Endothelial cell of umbilical vein (primary cell): ENCODE results near the gene CD37. TPM values are rescaled to one million over a fixed set of nuclear protein-coding genes. Genes with fewer than 3 reads are reported as not detected.

Source experiments
- BruUV-seq: library from RNA; stranded (reverse); fragments of 400-500 nt; replicated peaks from 2 replicates; lab custom pipeline; 2021; lab: Mats Ljungman, UMichigan
- CTCF ChIA-PET: fragments of 300-600, 350-600 bp; sonication (Branson Sonifier 250); formaldehyde crosslinking; loops from one replicate; lab custom pipeline; 2021; ENCODE audit warnings: antibody characterized with exemption, inconsistent platforms; lab: Charles Lee
- POLR2A ChIA-PET: fragments of 300-600, 350-600 bp; sonication (Branson Sonifier 250); formaldehyde crosslinking; loops from one replicate; lab custom pipeline; 2021; ENCODE audit warnings: antibody characterized with exemption, inconsistent platforms; lab: Charles Lee
- DNase-seq: peaks from one replicate; pipeline ENCODE4 v3.0.0-alpha.2; 2011; ENCODE audit warnings: low read depth, low spot score
- FAIRE-seq: peaks from 2 replicates; lab custom pipeline; 2011; peaks lifted over from hg19 to GRCh38; lab: Jason Lieb, UNC
- H2AFZ ChIP-seq: 2 replicates; pipeline ENCODE4 v1.6.0; 2012; ENCODE audit warnings: low read depth, low read length, control low read depth, inconsistent platforms
- H3K27ac ChIP-seq: 2 replicates; pipeline ENCODE4 v1.5.1; 2011; ENCODE audit warnings: low read depth, mild to moderate bottlenecking, control low read depth, low read length, moderate library complexity; ENCODE audit not compliant: insufficient read depth
- H3K27me3 ChIP-seq, 2 experiments: 2 replicates each; pipeline versions ENCODE4 v1.6.0 to v1.6.1; 2011; ENCODE audit warnings: low read length in 2 of 2, mixed read lengths in 1 of 2; ENCODE audit not compliant: control insufficient read depth in 2 of 2, insufficient read depth in 2 of 2
- H3K36me3 ChIP-seq, 2 experiments: 2 replicates in 1 of 2; 3 replicates in 1 of 2; pipeline ENCODE4 v1.5.1; 2011; ENCODE audit warnings: low read length in 2 of 2, mild to moderate bottlenecking in 1 of 2, moderate library complexity in 1 of 2; ENCODE audit not compliant: control insufficient read depth in 2 of 2, insufficient read depth in 2 of 2; ENCODE audit errors: extremely low read depth in 1 of 2
- H3K4me1 ChIP-seq: 3 replicates; pipeline ENCODE4 v1.5.1; 2011; ENCODE audit warnings: mild to moderate bottlenecking, low read length; ENCODE audit not compliant: control insufficient read depth, insufficient read depth; ENCODE audit errors: extremely low read depth
- H3K4me2 ChIP-seq: 2 replicates; pipeline ENCODE4 v1.6.1; 2011; ENCODE audit warnings: low read length, control low read depth, mixed read lengths; ENCODE audit not compliant: insufficient read depth
- H3K4me3 ChIP-seq, 3 experiments: fragments of 200-600 bp in 1 of 3; sonication (generic), shearing (Covaris generic) in 1 of 3; replicated peaks in 1 of 3; 2 replicates each; pipeline ENCODE4 v1.5.1; 2011 to 2016; ENCODE audit warnings: control low read depth in 3 of 3, low read length in 3 of 3, mild to moderate bottlenecking in 2 of 3, inconsistent platforms in 1 of 3, low read depth in 1 of 3, moderate library complexity in 1 of 3; ENCODE audit not compliant: insufficient read depth in 1 of 3
- H3K79me2 ChIP-seq: 2 replicates; pipeline ENCODE4 v1.6.0; 2012; ENCODE audit warnings: low read length, inconsistent platforms; ENCODE audit not compliant: control insufficient read depth, insufficient read depth
- H3K9ac ChIP-seq: replicated peaks from 2 replicates; pipeline ENCODE3; 2011; ENCODE audit warnings: low read length, control low read depth; ENCODE audit not compliant: insufficient read depth; ENCODE audit errors: extremely low read depth
- H3K9me1 ChIP-seq: replicated peaks from 3 replicates; pipeline ENCODE4 v1.6.0; 2011; ENCODE audit warnings: mild to moderate bottlenecking, low read length; ENCODE audit not compliant: control insufficient read depth, insufficient read depth; ENCODE audit errors: extremely low read depth
- H3K9me3 ChIP-seq: replicated peaks from 2 replicates; pipeline ENCODE4 v1.5.1; 2012; ENCODE audit warnings: low read length, inconsistent platforms; ENCODE audit not compliant: control insufficient read depth, insufficient read depth
- H4K20me1 ChIP-seq: replicated peaks from 2 replicates; pipeline ENCODE3; 2011; ENCODE audit warnings: mild to moderate bottlenecking, low read length; ENCODE audit not compliant: control insufficient read depth, insufficient read depth; ENCODE audit errors: extremely low read depth
- CTCF ChIP-seq, 2 donors: IDR thresholded peaks; 1 replicate in 1 of 2; 2 replicates in 1 of 2; pipeline ENCODE4 v1.5.1; 2011; ENCODE audit warnings: low read length in 2 of 2, mild to moderate bottlenecking in 2 of 2, moderate library complexity in 2 of 2, control low read depth in 1 of 2, inconsistent platforms in 1 of 2, low read depth in 1 of 2; ENCODE audit not compliant: insufficient read depth in 1 of 2; ENCODE audit errors: extremely low read depth in 1 of 2
- EZH2 ChIP-seq: IDR thresholded peaks from 2 replicates; pipeline ENCODE4 v1.6.1; 2012; ENCODE audit warnings: borderline replicate concordance, low read depth, mild to moderate bottlenecking, moderate library complexity, low read length, inconsistent platforms; ENCODE audit not compliant: severe bottlenecking
- FOS ChIP-seq: IDR thresholded peaks from 2 replicates; pipeline ENCODE4 v1.6.1; 2011; ENCODE audit warnings: mild to moderate bottlenecking, low read length, moderate library complexity, borderline replicate concordance; ENCODE audit not compliant: insufficient read depth
- GATA2 ChIP-seq: IDR thresholded peaks from 2 replicates; pipeline ENCODE4 v1.7.0; 2011; ENCODE audit warnings: low read depth, mild to moderate bottlenecking, moderate library complexity, mixed read lengths, low read length; ENCODE audit not compliant: insufficient read length, insufficient read depth
- JUN ChIP-seq: IDR thresholded peaks from 2 replicates; pipeline ENCODE4 v1.6.1; 2011; ENCODE audit warnings: borderline replicate concordance, low read depth; ENCODE audit not compliant: insufficient read length, insufficient read depth
- MAX ChIP-seq: IDR thresholded peaks from 2 replicates; pipeline ENCODE4 v1.6.1; 2011; ENCODE audit not compliant: insufficient read depth, insufficient read length
- MYC ChIP-seq: IDR thresholded peaks from one replicate; pipeline ENCODE4 v1.6.1; 2011; ENCODE audit warnings: mild to moderate bottlenecking, low read depth, low read length
- POLR2A ChIP-seq: IDR thresholded peaks from 2 replicates; pipeline ENCODE4 v1.6.1; 2012; ENCODE audit warnings: low read depth, mild to moderate bottlenecking, control low read depth, low read length
- POLR2AphosphoS5 ChIP-seq: IDR thresholded peaks from 2 replicates; pipeline ENCODE4 v1.6.1; 2012; ENCODE audit warnings: low read depth, mild to moderate bottlenecking, control low read depth, low read length, moderate library complexity; ENCODE audit not compliant: insufficient read depth
- dilution Hi-C: fragments of 300-500 bp; cut with MboI; formaldehyde crosslinking; loops from one replicate; pipeline ENCODE4 v1.15.0; 2019; ENCODE audit warnings: low sequenced_read_pairs; ENCODE audit not compliant: extremely low pct_ligation_motif_present
- intact Hi-C: fragments of 100-400 bp; cut with micrococcal nuclease; formaldehyde crosslinking; loops from one replicate; pipeline ENCODE4 v1.10.0; 2022
- polyA plus RNA-seq, 4 experiments: library from polyadenylated mRNA; depleted of rRNA in 3 of 4; stranded (reverse) in 3 of 4; unstranded in 1 of 4; fragments of >200 nt; gene quantifications; 2 replicates each; pipeline versions ENCODE4 v1.2.1 to v1.2.3, GENCODE V29; 2011 to 2012; ENCODE audit warnings: missing spikeins in 1 of 4
- total RNA-seq: library from RNA; stranded (reverse); gene quantifications from 2 replicates; pipeline ENCODE4 v1.2.3, GENCODE V29; 2021

The CD37 gene
- total and polyA plus RNA-seq, 2 donors (not counting 3 experiments of a cell fraction or from before 2014, with no cell fraction given), result not detected

GRCh38 chr19:49326165-49326704 lies 9.0 kb upstream of the CD37 start:
- H3K9ac ChIP-seq, result no peak overlapping the region
- H3K4me1 ChIP-seq, result no peaks in the 10 kb centered on the region
- no peaks in the 10 kb centered on the region for H3K79me2 ChIP-seq
- H3K4me3 ChIP-seq, result no peak overlapping the region
- H3K27me3 ChIP-seq, result no peaks in the 10 kb centered on the region
- ChIA-PET CTCF (interaction anchor here (0.8 to 1.2 kb wide), 2 partner anchors 11 to 25 kb away, joined by 3 to 4 read pairs; no protein-coding TSS in a partner anchor), POLR2A (no interaction called here)
- no peaks in the 10 kb centered on the region for H4K20me1 ChIP-seq
- TF ChIP-seq CTCF (IDR thresholded peaks at IDR 0.05; ENCODE audit: extremely low read depth in 1 of 2, insufficient read depth in 1 of 2, low read depth in 1 of 2, low read length in 2 of 2) (no peak), JUN (no peak), EZH2 (no peak), GATA2 (no peak), FOS (no peak), MYC (no peak), POLR2AphosphoS5 (no peak), POLR2A (no peak), MAX (no peak)
- BruUV-seq, result no TSS peak
- no peak overlapping the region for H3K27ac ChIP-seq
- no peaks in the 10 kb centered on the region for H3K9me1 ChIP-seq
- DNase-seq (no peak), FAIRE-seq (no peak)
- intact Hi-C loops (no loop called here), dilution Hi-C loops (no loop called here)
- no peaks in the 10 kb centered on the region for H3K36me3 ChIP-seq
- H2AFZ ChIP-seq, result no peak overlapping the region
- H3K4me2 ChIP-seq, result no peak overlapping the region
- no peaks in the 10 kb centered on the region for H3K9me3 ChIP-seq
